AG09319 (cell line): ENCODE results near the gene C1QTNF8.

Experiments
- DNase-seq: peaks from one replicate; pipeline ENCODE4 v3.0.0-alpha.2; 2010; ENCODE audit warnings: low read depth; ENCODE audit errors: extremely low read depth
- CTCF ChIP-seq: IDR thresholded peaks from 2 replicates; pipeline ENCODE4 v1.5.1; 2011; ENCODE audit warnings: low read depth, mild to moderate bottlenecking, inconsistent platforms, low read length, moderate library complexity

Gene C1QTNF8

DNA sequence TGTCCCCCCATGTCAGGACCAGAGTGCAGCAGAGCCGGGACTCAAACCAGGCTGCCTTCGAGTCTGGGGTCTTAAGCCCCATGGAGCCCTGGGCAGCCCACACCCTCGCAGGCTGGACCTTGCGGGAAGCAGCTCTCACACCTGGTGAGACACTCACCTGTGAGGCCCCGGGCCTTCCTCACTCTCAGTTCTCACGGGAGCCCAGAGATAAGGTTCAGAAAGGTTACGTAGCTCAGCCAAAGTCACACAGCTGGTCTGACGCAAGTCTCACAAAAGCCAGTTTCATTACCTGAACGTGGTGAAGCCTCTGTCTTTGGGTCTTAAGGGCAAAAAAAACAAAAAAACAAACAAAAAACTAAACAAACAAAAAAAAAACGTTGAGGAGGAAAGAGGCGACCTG lies 56.3 kb downstream of the C1QTNF8 start:
- no peak for DNase-seq

GRCh38 chr16:1038932-1039331 lies 57.1 kb downstream of the C1QTNF8 start:
- DNase-seq = no peak
- no peak for TF ChIP-seq CTCF

More for the DNA sequence above, 56.3 kb downstream of the C1QTNF8 start:
- no peak for TF ChIP-seq CTCF
